Measurements from ENCODE around the gene KISS1R.
"Not testable (repeated sequence)": the region's sequence is repeated elsewhere in the genome, so short reads cannot be mapped to it uniquely, and the experiment has no call there.

Gene KISS1R

DNA sequence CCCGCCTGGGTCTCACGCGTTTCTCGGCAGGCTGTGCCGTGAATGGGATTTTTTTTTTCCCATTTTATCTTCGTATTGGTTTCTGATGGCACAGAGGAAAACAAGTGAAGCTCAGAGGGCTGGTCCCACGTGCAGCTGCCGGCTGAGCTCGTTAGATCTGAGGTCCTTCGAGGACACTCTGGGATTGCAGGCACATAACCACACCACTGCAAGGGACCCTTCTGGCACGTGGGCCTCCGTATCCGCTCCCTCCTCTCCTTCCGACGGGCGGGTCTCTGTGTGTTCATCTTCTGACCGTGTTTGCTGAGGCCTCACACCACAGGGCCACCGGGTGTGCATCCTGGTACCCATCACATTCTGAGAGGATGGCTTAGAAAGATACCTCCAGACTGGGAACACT lies 41.0 kb upstream of the KISS1R start:
- Histone ChIP-seq H2AK5ac (ENCODE audit: low read depth, low read length) (no peak overlapping the region), H3K4ac (ENCODE audit: low read length) (no peak overlapping the region), H2AFZ (ENCODE audit: low read length) (no peak overlapping the region), H3K4me1 (ENCODE audit: control insufficient read depth in 2 of 2, insufficient read depth in 1 of 2, low read depth in 1 of 2, low read length in 2 of 2) (no peaks in the 10 kb centered on the region), H3K27me3 (ENCODE audit: control insufficient read depth in 3 of 3, insufficient read depth in 3 of 3, low read depth in 1 of 3, low read length in 3 of 3) (no peaks in the 10 kb centered on the region), H2BK5ac (ENCODE audit: low read length) (peak overlapping the region; percentile 19), H3K23ac (ENCODE audit: low read depth, low read length, poor library complexity) (no peak overlapping the region), H3K4me3 (ENCODE audit: low read length in 2 of 2) (no peak overlapping the region), H3K18ac (ENCODE audit: low read length) (no peak overlapping the region), H4K8ac (ENCODE audit: low read depth, low read length) (no peak overlapping the region), H2BK12ac (ENCODE audit: low read length) (no peak overlapping the region), H3K9ac (ENCODE audit: low read depth, low read length, poor library complexity) (no peak overlapping the region), H3K9me3 (replicated peaks in 1 of 2; ENCODE audit: control insufficient read depth in 2 of 2, insufficient read depth in 1 of 2, low read depth in 1 of 2, low read length in 2 of 2) (no peaks in the 10 kb centered on the region), H3K4me2 (ENCODE audit: insufficient read depth, low read length, poor library complexity, severe bottlenecking) (no peak overlapping the region), H2BK120ac (ENCODE audit: low read depth, low read length) (no peak overlapping the region), H3K27ac (replicated peaks; ENCODE audit: low read length) (no peak overlapping the region), H4K91ac (ENCODE audit: low read depth, low read length, poor library complexity) (no peak overlapping the region), H3K79me1 (ENCODE audit: low read depth, low read length) (peaks cover 12% of the 10 kb centered on the region), H2BK15ac (ENCODE audit: low read length) (no peak overlapping the region), H3K14ac (ENCODE audit: low read length) (no peak overlapping the region), H3K36me3 (replicated peaks in 1 of 2; ENCODE audit: control insufficient read depth in 2 of 2, insufficient read depth in 2 of 2, low read length in 2 of 2) (peaks cover 35 to 61% of the 10 kb centered on the region in 2 donors)
- WGBS, 2 donors (ENCODE audit: extremely low coverage in 2 of 2, insufficient read length in 2 of 2, insufficient replicate concordance in 1 of 2), result no CpG with 5 or more reads among the region's 18 CpGs
- DNase-seq (ENCODE audit: low spot score), result no peak

GRCh38 chr19:876780-877314 lies 40.3 kb upstream of the KISS1R start:
- Histone ChIP-seq H3K27ac (replicated peaks; ENCODE audit: low read length) (no peak overlapping the region), H3K79me1 (ENCODE audit: low read depth, low read length) (peaks cover 12% of the 10 kb centered on the region)

DNA sequence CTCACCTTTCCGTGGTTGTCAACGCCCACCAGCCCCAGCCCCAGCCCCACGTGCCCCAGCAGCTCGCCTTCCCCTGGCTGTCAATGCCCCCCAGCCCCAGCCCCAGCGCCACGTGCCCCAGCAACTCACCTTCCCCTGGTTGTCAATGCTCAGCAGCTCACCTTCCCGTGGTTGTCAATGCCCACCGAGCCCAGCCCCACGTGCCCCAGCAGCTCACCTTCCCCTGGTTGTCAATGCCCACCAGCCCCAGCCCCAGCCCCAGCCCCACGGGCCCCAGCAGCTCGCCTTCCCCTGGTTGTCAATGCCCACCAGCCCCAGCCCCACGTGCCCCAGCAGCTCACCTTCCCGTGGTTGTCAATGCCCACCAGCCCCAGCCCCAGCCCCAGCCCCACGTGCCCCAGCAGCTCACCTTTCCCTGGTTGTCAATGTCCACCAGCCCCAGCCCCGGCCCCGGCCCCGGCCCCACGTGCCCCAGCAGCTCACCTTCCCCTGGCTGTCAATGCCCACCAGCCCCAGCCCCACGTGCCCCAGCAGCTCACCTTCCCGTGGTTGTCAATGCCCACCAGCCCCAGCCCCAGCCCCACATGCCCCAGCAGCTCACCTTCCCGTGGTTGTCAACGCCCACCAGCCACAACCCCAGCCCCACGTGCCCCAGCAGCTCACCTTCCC lies 39.0 kb upstream of the KISS1R start:
- Histone ChIP-seq H3K36me3 (replicated peaks in 1 of 2; ENCODE audit: control insufficient read depth in 2 of 2, insufficient read depth in 2 of 2, low read length in 2 of 2) (peaks cover 52 to 74% of the 10 kb centered on the region in 2 donors), H3K79me1 (ENCODE audit: low read depth, low read length) (peaks cover 12% of the 10 kb centered on the region)
- not testable (repeated sequence) for H2BK15ac ChIP-seq (ENCODE audit: low read length); H3K9me3 ChIP-seq (replicated peaks in 1 of 2; ENCODE audit: control insufficient read depth in 2 of 2, insufficient read depth in 1 of 2, low read depth in 1 of 2, low read length in 2 of 2); H3K27me3 ChIP-seq (ENCODE audit: control insufficient read depth in 3 of 3, insufficient read depth in 3 of 3, low read depth in 1 of 3, low read length in 3 of 3); H3K18ac ChIP-seq (ENCODE audit: low read length); H3K4me3 ChIP-seq (ENCODE audit: low read length in 2 of 2); H4K8ac ChIP-seq (ENCODE audit: low read depth, low read length); H3K23ac ChIP-seq (ENCODE audit: low read depth, low read length, poor library complexity); H2BK5ac ChIP-seq (ENCODE audit: low read length); H2BK12ac ChIP-seq (ENCODE audit: low read length); H3K4me2 ChIP-seq (ENCODE audit: insufficient read depth, low read length, poor library complexity, severe bottlenecking); H2AK5ac ChIP-seq (ENCODE audit: low read depth, low read length); DNase-seq (ENCODE audit: low spot score); H2BK120ac ChIP-seq (ENCODE audit: low read depth, low read length); H3K9ac ChIP-seq (ENCODE audit: low read depth, low read length, poor library complexity); H3K4me1 ChIP-seq (ENCODE audit: control insufficient read depth in 2 of 2, insufficient read depth in 1 of 2, low read depth in 1 of 2, low read length in 2 of 2); H4K91ac ChIP-seq (ENCODE audit: low read depth, low read length, poor library complexity); H3K4ac ChIP-seq (ENCODE audit: low read length); H3K27ac ChIP-seq (replicated peaks; ENCODE audit: low read length); H2AFZ ChIP-seq (ENCODE audit: low read length); H3K14ac ChIP-seq (ENCODE audit: low read length)
- no CpG with 5 or more reads among the region's 23 CpGs for WGBS, 2 donors (ENCODE audit: extremely low coverage in 2 of 2, insufficient read length in 2 of 2, insufficient replicate concordance in 1 of 2)

More at GRCh38 chr19:876780-877314, 40.3 kb upstream of the KISS1R start:
- Histone ChIP-seq H3K4ac (ENCODE audit: low read length) (no peak overlapping the region), H3K4me1 (ENCODE audit: control insufficient read depth in 2 of 2, insufficient read depth in 1 of 2, low read depth in 1 of 2, low read length in 2 of 2) (no peaks in the 10 kb centered on the region), H2BK12ac (ENCODE audit: low read length) (no peak overlapping the region), H3K9me3 (replicated peaks in 1 of 2; ENCODE audit: control insufficient read depth in 2 of 2, insufficient read depth in 1 of 2, low read depth in 1 of 2, low read length in 2 of 2) (peaks cover 0 to 4% of the 10 kb centered on the region in 2 donors), H3K18ac (ENCODE audit: low read length) (no peak overlapping the region), H2AK5ac (ENCODE audit: low read depth, low read length) (no peak overlapping the region), H3K9ac (ENCODE audit: low read depth, low read length, poor library complexity) (no peak overlapping the region), H2AFZ (ENCODE audit: low read length) (no peak overlapping the region), H3K23ac (ENCODE audit: low read depth, low read length, poor library complexity) (peak overlapping the region; percentile 80), H3K27me3 (ENCODE audit: control insufficient read depth in 3 of 3, insufficient read depth in 3 of 3, low read depth in 1 of 3, low read length in 3 of 3) (no peaks in the 10 kb centered on the region), H4K8ac (ENCODE audit: low read depth, low read length) (no peak overlapping the region), H3K14ac (ENCODE audit: low read length) (no peak overlapping the region), H2BK5ac (ENCODE audit: low read length) (no peak overlapping the region), H3K4me2 (ENCODE audit: insufficient read depth, low read length, poor library complexity, severe bottlenecking) (no peak overlapping the region), H2BK15ac (ENCODE audit: low read length) (no peak overlapping the region), H2BK120ac (ENCODE audit: low read depth, low read length) (no peak overlapping the region), H4K91ac (ENCODE audit: low read depth, low read length, poor library complexity) (no peak overlapping the region), H3K36me3 (replicated peaks in 1 of 2; ENCODE audit: control insufficient read depth in 2 of 2, insufficient read depth in 2 of 2, low read length in 2 of 2) (peaks cover 39 to 65% of the 10 kb centered on the region in 2 donors), H3K4me3 (ENCODE audit: low read length in 2 of 2) (peak overlapping the region in 1 of 2 donors; percentile 28)
- WGBS, 2 donors (ENCODE audit: extremely low coverage in 2 of 2, insufficient read length in 2 of 2, insufficient replicate concordance in 1 of 2), result no CpG with 5 or more reads among the region's 29 CpGs
- DNase-seq (ENCODE audit: low spot score), result no peak

- not testable (repeated sequence) for H2BK5ac ChIP-seq (ENCODE audit: low read length); DNase-seq (ENCODE audit: low spot score); H3K9me3 ChIP-seq (replicated peaks in 1 of 2; ENCODE audit: control insufficient read depth in 2 of 2, insufficient read depth in 1 of 2, low read depth in 1 of 2, low read length in 2 of 2); H3K27me3 ChIP-seq (ENCODE audit: control insufficient read depth in 3 of 3, insufficient read depth in 3 of 3, low read depth in 1 of 3, low read length in 3 of 3); H3K4me2 ChIP-seq (ENCODE audit: insufficient read depth, low read length, poor library complexity, severe bottlenecking); H2BK12ac ChIP-seq (ENCODE audit: low read length); H2BK15ac ChIP-seq (ENCODE audit: low read length); H3K4me1 ChIP-seq (ENCODE audit: control insufficient read depth in 2 of 2, insufficient read depth in 1 of 2, low read depth in 1 of 2, low read length in 2 of 2); H3K18ac ChIP-seq (ENCODE audit: low read length); H2AFZ ChIP-seq (ENCODE audit: low read length); H3K4me3 ChIP-seq (ENCODE audit: low read length in 2 of 2); H4K8ac ChIP-seq (ENCODE audit: low read depth, low read length); H3K27ac ChIP-seq (replicated peaks; ENCODE audit: low read length); H4K91ac ChIP-seq (ENCODE audit: low read depth, low read length, poor library complexity); H3K4ac ChIP-seq (ENCODE audit: low read length); H2BK120ac ChIP-seq (ENCODE audit: low read depth, low read length); H2AK5ac ChIP-seq (ENCODE audit: low read depth, low read length)
- WGBS, 2 donors (ENCODE audit: extremely low coverage in 2 of 2, insufficient read length in 2 of 2, insufficient replicate concordance in 1 of 2), result no CpG with 5 or more reads among the region's 24 CpGs
- H3K36me3 ChIP-seq (replicated peaks in 1 of 2; ENCODE audit: control insufficient read depth in 2 of 2, insufficient read depth in 2 of 2, low read length in 2 of 2), result peaks cover 51 to 74% of the 10 kb centered on the region in 2 donors
- peak overlapping the region; percentile 38 for H3K14ac ChIP-seq (ENCODE audit: low read length)
- peaks cover 12% of the 10 kb centered on the region for H3K79me1 ChIP-seq (ENCODE audit: low read depth, low read length)
- peak overlapping the region; percentile 72 for H3K9ac ChIP-seq (ENCODE audit: low read depth, low read length, poor library complexity)
- peak overlapping the region; percentile 73 for H3K23ac ChIP-seq (ENCODE audit: low read depth, low read length, poor library complexity)
These were observed 38.2 kb upstream of the KISS1R start for GRCh38 chr19:878751-879561.

Measured in neuronal stem cell (in vitro differentiated cells).